HG03280 (cell line): ENCODE data around the gene IL4I1.

Experiments used
- ATAC-seq: cut with Tn5 transposase; IDR thresholded peaks from one replicate; pipeline ENCODE4 v1.9.1; 2021; ENCODE audit warnings: mild to moderate bottlenecking, moderate library complexity; ENCODE audit not compliant: unreplicated experiment

IL4I1 gene

GRCh38 chr19:49866933-49867782 is 29.5 kb downstream of the IL4I1 start, which contains the start of gene PNKP:
TSS of gene PNKP (minus strand) at chr19:49867576. CDS start at chr19:49867204, 372 bp downstream.
- peak; percentile 38 for ATAC-seq

- ATAC-seq, result no peak
Measured at GRCh38 chr19:49864890-49865289, 31.8 kb downstream of the IL4I1 start.

- ATAC-seq, result no peak
Measured at GRCh38 chr19:49863935-49864320, 32.8 kb downstream of the IL4I1 start.

- ATAC-seq, result no peak
Measured at GRCh38 chr19:49863254-49863934, 33.3 kb downstream of the IL4I1 start.

- no peak for ATAC-seq
Measured at GRCh38 chr19:49862391-49863253, 34.1 kb downstream of the IL4I1 start.

- ATAC-seq, result no peak
Measured at GRCh38 chr19:49861541-49862378, 34.9 kb downstream of the IL4I1 start.

GRCh38 chr19:49861107-49861506 is 35.6 kb downstream of the IL4I1 start:
- ATAC-seq, result no peak

GRCh38 chr19:49860336-49861102 is 36.2 kb downstream of the IL4I1 start:
- no peak for ATAC-seq

- no peak for ATAC-seq
Measured at GRCh38 chr19:49859682-49860335, 36.9 kb downstream of the IL4I1 start.

GRCh38 chr19:49858088-49858985 is 38.4 kb downstream of the IL4I1 start:
- no peak for ATAC-seq

- no peak for ATAC-seq
Measured at GRCh38 chr19:49857838-49858087, 38.9 kb downstream of the IL4I1 start.

- ATAC-seq, result no peak
Measured at GRCh38 chr19:49857061-49857837, 39.4 kb downstream of the IL4I1 start.

GRCh38 chr19:49856574-49857021 is 40.1 kb downstream of the IL4I1 start:
- ATAC-seq, result no peak

GRCh38 chr19:49855676-49856573 is 40.8 kb downstream of the IL4I1 start:
- ATAC-seq, result no peak

GRCh38 chr19:49855277-49855675 is 41.4 kb downstream of the IL4I1 start:
- ATAC-seq, result no peak
